CD4-positive, alpha-beta T cell treated with Interleukin-10 for 1 hour (primary cell): ENCODE results near the gene ECHS1.
"Not testable (repeated sequence)": the region's sequence is repeated elsewhere in the genome, so short reads cannot be mapped to it uniquely, and the experiment has no call there.

Experiments used
- DNase-seq: peaks from one replicate; pipeline ENCODE4 v3.0.0-alpha.2; 2020

ECHS1 gene

DNA sequence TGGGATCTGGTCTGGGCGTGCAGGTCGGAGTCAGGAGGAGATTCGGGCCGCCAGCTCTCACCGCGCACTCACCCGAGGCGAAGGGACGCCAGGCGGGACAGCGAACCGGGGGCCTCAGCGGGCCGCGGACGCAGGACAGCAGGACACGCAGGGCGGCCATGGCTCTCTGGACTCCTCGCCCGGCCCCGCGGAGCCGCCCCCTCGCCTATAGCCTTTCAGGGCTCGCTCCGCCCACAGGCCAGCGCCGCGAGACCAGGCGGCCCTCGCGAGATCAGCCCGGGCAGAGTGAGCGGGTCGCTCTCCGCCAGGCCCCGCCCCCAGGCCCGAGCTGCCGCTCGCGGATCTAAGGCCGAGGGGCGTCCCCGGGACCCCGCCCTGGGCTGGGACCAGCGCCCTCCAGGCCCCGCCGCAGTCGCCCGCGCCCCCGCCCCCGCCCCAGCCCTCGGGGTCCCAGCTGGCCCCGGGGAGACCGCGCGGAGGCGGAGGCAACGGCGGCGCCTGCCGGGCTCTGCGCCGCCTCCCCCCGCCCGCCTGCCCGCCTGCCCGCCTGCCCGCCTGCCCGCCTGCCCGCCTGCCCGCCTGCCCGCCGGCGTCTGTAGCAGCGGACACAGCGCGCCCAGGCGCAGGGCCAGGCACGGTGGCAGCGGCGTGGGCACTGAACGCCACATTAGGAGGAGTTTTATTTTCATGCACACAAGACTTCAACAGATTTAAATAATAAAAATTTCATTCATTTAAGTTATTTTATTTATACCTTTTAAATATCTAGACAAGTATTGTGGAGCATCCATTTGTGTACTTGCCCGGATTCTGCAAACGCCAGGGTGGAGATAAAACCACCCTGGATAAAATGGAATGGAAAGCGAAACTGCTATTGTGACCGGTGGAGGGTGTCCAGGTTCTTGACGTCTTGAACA lies at the start of gene ECHS1:
TSS of gene ECHS1 (minus strand) at position 181 of the 917 bp plus-strand sequence. CDS start at position 160, 21 bp downstream.
- peak; percentile 93 for DNase-seq

DNA sequence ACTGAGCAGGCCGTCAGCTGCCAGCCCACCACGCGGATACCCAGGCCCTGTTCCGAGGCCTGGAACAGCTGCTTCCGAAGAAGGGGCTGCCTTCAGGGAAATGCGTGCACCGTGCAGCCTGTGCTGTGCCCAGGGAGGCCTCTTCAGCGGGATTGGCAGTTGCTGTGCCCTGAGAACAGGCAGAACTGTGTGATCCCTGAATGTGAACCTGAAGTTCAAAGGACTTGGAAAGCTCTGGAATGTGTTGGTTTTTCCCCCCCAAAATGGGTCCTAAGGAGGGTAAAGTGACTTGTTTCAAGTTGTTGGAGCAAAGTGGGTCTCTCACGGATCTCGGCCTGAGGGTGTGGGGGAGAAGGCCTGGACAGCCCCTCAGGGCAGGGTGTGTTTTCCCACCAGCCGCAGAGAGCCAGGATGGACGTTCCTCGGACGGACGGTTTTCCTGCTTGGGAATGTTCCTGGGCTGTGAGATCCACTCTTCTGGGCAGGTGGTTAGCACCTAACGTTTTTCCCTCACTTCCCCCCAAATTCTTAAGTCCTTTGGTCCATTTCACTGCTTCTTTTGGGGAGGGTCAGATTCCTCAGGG lies 49.2 kb upstream of the ECHS1 start:
- no peak for DNase-seq

DNA sequence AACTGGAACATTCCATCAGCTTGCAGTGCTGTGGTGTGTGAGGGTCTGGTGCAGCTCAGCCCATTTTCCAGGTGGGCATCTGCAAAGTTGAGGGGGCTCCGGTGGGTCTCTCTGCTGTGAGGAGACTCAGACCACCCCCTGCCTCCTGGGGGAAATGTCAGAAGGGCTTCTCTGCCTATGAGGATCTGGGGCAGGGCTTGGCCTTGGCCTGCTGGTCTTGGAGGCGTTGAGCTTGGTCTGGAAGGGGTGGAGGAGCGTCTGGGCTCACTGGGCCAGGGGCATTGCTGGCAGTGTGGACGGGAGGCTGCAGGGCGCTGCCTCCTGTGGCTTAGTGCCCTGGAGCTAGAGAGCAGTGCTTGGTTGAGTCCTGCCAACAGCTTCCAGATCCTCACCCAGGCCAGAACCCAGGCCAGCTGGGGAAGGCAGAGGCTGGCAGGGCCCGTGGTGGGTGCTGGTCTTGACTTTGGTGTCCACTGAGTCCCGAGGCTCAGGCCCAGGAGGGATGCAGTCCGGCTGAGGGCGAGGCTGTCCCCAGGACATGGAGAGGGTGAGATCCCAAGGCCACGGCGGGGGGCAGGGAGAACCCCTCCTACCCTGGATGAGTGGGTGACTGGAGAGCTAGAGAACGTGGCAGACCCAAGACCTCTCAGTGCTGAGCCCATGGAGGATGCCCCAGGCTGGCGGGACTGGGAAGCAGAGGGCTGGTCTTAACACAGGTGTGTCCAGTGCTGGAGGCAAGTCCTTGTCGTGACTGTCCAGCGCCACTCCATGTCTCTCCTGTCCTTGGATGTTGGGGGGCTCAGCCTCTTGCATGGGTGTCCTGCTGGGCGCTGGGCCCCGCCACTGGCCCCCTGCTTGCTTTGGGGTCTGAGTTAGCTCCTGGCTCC lies 48.4 kb upstream of the ECHS1 start:
- no peak for DNase-seq

DNA sequence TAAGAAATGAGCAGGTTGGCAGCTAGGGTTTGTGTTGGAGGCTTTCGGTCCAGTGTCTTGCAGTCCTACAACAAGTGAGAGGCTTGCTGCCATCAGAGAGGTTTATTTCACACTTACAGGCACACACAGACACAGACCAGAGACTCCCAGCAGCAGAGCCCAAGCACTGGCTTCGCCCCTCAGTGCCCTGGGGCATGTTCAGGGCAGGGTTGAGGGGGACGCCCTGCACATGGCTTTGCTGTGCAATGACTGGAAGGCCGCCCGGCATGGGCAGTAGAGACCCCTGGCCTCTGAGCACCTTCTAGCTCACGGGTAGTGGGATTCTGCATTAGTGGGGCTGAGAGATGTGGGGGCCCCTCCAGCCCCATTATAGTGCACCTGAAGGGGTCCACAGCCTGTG lies 47.4 kb upstream of the ECHS1 start:
- no peak for DNase-seq

DNA sequence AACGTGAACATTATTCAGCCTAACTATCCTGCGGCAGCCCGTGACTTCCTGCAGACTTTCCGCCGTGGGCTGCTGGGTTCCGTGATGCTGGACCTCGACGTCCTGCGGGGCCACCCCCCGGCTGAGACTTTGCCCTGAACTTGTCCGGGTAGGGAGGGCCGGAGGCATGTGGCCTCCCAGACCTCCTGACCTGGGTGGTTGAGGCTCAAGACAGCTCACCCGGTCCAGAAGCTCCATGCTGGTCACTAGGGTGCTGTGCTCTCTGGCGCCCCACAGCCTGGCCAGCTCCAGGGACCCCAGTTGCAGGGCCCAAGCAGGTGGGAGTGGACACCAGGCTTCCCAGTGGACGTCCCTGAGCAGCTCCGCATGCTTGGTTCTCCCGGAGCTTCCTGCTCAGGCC lies 46.9 kb upstream of the ECHS1 start:
- DNase-seq = no peak

DNA sequence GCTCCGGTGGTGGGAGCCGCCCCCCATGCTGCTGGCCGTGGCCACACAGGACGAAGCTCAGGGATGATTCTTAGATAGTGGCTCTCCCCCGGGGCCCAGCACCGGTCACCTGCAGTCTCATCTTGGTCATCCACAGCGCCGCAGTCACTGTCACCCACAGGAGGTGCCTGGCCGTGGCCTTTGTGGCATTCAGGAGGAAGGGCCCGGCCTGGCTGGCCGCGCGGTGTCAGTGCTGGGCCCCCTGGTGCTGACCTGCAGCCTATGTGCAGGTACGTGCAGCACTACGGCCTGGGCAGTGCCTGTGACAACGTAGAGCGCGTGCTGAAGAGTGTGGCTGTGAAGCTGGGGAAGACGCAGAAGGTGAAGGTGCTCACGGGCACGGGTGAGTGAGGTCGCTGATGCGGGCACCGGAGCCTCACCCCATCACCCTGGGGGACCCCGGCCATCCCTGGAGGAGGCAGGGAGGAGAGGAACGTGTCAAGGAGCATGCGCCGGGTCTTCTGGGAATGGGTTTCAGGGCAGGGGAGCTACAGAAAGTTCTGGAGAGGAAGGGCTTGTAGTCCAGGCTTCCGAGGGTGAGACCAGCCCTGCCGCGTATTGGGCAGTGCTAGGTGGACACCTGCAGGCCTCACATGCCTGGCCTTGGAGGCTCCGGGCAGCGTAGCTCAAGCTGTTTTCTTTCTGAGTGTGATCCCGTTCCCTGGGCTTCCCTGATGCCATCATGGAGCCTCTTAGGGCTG lies 46.2 kb upstream of the ECHS1 start:
- no peak for DNase-seq

DNA sequence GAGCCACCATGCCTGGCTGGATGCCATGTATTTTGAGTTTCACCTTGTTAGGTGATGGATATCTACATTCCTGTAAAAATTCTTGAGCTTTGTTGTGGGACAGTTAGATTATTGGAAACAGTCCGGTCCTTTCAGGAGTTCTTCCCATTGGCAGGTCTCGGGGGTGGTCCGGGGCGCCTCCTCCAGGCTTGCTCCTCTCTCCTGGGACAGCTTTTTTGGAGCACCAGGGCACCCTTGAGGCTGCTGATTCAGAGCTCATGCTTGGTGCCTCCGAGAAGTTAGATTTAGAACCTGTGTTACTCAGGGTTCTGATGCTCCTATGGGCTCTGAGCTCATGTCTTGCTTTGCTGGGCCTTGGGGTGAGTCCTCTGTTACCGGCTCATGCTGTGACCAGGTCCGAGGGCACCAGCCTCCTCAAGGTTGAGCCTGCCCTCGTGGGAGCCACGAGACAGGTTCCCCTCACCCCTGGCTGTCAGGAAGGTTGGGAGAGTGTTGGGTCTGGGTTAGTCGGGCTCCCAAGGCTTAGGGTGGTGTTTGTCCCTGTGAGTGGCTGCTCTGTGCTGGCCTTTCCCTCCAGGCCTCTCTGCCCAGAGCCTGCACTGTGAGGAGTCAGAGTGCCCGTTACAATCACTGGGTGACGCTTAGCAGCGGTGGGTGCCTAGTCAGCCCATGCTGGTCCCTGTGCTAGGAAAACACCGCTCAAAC lies 45.3 kb upstream of the ECHS1 start:
- no peak for DNase-seq

DNA sequence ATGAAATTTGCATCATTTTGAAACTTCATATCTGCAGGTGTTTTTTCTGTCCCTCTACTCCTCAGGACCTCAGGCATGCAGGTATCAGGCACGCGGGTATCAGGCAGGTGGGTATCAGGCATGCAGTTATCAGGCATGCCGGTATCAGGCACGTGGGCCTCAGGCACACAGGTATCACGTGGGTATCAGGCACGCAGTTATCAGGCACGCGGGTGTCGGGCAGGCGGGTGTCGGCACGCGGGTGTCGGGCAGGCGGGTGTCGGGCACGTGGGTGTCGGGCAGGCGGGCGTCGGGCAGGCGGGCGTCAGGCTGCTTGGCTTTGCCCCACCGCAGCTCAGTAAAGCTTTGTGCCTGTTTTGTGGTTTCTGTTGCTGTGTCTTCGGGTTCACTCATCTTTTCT lies 42.6 kb upstream of the ECHS1 start:
- no peak for DNase-seq

DNA sequence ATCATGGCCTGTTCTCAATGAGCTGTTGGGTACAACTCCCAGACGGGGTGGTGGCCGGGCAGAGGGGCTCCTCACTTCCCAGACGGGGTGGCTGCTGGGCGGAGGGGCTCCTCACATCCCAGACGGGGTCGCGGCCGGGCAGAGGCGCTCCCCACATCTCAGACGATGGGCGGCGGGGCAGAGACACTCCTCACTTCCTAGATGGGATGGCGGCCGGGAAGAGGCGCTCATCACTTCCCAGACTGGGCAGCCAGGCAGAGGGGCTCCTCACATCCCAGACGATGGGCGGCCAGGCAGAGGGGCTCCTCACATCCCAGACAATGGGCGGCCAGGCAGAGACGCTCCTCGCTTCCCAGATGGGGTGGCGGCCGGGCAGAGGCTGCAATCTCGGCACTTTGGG lies 41.2 kb upstream of the ECHS1 start:
- DNase-seq = not testable (repeated sequence)

DNA sequence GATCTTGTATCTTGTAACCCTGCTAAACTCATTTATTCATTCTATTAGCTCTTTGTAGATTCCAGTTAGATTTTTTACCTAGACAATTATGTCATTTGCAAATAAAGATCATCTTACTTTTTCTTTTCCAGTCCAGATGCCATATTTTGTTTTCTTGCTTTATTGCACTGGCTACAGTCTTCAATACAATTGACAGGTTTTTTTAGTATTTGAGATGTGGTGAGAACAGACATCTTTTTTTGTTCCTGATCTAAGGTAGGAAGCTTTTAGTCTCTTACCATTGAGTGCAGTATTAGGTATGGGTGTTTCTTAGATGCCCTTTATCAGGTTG lies 39.2 kb upstream of the ECHS1 start:
- no peak for DNase-seq

DNA sequence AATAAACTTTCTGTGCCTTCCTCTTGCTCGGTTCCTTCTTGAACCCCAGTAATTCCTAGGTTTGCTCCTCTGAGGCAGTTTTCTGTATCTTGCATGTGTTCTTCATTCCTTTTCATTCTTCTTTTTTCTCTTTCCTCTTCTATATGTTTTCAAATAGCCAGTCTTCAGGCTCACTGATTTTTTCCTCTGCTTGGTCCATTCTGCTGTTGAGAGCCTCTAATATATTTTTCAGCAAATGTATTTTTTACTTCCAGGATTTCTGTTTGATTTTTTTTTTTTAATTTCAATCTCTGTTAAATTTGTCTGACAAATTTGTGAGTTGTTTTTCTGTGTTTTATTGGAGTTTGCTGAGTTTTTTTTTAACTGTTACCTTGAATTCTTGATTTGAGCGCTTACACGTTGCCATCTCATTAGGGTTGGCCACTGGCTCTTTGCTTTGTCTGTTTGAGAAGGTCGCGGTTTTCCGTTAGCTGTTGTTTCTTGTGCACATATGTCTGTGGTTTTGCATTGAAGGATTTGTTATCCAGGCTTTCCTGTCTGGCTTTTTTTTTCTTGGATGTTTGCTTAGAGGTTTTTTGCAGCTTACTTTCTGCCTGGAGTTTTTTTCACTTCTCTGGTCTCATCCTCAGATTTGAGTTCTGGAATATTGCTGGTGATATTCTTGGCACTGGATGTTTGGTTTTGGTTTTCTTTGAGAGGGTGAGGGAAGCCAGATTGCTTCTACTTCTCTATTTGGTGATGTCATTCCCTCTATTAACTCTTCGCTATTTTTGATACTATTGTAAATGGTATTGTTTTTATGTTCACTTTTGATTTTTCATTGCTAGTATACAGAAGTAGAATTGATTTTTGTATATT lies 38.6 kb upstream of the ECHS1 start:
- DNase-seq = no peak

DNA sequence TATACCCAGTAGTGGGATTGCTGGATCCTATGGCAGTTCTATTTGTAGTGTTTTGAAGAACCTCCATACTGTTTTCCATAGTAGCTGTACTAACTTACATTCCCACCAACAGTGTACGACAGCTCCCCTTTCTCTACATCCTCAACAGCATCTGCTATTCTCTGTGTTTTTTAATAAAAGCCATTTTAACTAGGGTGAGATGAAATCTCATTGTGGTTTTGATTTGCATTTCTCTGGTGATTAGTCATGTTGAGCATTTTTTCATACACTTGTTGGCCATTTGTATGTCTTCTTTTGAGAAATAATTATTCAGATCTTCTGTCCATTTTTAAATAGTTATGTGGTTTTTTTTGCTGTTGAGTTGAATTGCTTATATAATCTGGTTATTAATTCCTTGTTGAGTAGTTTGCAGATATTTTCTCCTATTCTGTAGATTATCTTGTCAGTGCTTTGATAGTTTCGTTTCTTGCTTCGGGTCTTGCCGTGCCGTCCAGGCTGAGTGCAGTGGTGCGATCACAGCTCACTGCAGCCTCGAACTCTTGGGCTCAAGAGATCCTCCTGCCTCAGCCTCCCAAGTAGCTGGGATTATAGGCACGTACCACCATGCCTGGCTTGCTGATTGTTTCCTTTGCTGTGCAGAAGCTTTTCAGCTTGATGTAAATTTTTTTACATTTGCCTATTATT lies 32.8 kb upstream of the ECHS1 start:
- no peak for DNase-seq

DNA sequence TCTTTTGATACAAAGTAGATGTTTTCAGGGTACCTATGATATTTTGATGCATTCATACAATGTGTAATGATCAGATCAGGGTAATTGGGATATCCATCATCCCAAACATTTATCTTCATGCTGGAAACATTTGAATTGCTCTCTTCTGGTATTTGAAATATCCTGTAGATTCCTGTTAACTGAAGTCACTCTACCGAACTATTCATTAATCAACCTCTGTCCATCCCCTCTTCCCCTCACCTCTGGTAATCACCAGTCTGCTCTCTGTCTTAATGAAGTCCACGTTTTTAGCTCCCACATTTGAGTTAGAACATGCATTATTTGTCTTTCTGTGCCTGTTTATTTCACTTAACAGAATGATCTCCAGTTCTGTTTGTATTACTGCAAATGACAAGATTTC lies 32.1 kb upstream of the ECHS1 start:
- DNase-seq = no peak

DNA sequence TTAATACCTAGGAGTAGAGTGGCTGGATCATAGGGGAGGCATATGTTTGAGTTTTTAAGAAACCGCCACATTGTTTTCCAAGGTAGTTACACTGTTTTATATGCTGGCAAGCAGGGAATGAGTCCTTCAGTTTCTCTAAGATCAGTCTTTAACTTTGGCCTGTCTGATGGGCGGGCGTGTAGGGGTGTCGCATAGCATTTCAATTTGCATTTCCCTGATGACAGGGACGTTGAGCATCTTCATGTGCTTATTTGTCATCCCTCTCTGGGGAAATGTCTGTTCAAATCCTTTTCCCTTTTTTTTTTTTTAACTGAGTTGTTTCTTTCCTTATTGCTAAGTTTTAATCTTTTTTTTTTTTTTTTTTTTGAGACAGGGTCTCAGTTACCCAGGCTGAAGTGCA lies 30.6 kb upstream of the ECHS1 start:
- no peak for DNase-seq

DNA sequence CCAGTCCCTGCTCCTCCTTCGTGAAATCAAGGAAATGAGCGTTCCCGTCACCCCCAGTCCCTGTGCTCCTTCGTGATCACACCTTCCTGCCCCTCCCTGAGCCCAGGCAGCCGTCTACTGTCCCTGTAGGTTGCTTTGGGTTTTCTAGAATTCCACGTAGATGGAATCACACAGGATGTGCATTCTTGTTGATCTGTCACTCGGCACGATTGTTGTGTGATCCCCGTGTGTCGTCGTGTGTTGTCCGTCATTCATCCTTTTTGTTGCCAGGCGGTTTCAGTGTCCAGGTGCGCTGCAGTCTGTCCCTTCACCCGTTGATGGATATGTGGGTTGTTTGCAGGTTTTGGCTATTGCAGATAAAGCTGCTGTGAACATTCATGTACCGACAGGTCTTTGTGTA lies 30.2 kb upstream of the ECHS1 start:
- DNase-seq = no peak

DNA sequence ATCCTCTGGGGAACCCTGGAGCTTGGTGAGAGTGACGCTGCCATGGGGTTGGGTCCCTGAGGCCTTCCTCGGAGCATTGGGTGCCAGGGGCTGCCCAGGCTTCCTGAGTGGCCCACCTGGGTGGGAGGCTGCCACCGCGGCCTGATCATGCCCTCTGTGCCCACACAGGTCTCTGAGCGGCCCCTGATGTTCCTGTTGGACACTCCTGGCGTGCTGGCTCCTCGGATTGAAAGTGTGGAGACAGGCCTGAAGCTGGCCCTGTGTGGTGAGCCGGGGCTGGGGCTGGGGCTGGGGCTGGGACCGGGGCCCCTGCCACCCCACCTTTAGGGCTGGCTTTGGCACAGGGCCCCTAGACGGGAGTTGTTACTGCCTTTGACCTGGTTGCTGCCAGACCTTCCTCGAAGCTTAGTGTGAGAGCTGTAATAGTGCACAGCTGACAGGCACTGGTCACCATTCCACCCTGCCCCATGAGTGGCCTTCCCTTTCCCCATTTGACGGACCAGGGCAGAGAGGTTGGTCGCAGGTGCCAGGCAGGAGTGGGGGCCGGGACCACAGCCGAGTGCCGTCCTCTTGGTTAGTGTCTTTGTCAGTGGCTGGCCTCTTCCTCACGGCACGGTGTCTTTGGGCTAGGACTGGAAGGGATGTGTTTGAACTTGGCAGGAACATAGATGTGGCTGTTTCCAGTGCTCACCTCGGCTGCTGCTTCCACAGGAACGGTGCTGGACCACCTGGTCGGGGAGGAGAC lies 29.0 kb upstream of the ECHS1 start:
- DNase-seq = no peak

DNA sequence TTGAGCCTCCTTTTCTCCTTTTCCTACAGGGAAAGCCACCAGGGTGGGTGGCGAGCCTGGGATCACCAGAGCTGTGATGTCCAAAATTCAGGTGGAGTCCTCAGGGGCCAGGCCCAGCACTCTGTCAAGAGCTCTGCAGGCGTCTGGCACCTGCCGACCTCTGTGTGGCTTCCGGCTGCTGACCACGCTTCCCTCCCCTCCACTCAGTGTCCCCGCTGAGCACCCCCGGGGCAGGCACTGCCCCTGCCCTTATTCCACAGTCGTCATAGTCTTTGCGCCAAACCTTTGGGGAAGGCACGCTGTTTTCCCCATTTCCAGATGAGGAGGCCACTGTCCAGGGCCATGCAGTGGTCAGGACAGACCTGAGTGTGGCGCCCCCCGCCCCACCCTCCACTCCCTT lies 28.3 kb upstream of the ECHS1 start:
- DNase-seq = no peak

DNA sequence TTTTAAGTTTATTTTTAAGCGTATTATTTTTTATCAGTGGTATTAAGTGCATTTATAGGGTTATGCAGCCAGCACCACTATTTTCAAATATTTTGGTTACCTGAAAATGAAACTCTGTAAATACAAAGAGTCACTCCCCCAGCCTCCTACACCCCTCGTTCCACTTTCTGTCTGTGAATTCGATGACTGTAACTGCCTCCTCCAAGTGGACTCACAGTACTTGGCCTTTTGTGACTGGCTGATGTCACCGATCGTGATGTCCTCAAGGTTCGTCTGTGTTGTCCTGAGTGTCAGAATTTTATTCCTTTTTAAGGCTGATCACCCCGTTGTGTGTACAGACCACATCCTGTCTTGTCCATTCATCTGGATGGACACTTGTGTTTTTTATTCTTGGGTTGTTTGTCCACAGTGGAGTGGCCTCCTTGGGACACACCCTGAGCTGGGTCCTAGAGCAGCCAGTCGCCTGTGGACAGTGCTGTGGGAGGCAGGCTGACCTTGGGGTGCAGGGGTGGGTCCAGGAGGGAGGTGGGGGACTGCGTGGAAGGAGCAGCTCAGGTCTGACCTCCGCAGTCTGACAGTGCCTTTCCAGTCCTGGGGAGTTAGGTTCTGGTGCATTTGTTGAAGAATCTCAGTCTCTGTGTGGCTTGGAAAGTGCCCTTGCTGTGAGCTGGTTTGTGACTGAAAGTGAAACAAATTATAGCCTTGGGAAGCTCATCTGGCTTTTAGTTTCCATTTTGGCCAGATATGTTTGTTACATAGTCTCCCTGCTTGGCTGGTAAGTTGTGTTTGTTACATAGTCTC lies 27.7 kb upstream of the ECHS1 start:
- no peak for DNase-seq

DNA sequence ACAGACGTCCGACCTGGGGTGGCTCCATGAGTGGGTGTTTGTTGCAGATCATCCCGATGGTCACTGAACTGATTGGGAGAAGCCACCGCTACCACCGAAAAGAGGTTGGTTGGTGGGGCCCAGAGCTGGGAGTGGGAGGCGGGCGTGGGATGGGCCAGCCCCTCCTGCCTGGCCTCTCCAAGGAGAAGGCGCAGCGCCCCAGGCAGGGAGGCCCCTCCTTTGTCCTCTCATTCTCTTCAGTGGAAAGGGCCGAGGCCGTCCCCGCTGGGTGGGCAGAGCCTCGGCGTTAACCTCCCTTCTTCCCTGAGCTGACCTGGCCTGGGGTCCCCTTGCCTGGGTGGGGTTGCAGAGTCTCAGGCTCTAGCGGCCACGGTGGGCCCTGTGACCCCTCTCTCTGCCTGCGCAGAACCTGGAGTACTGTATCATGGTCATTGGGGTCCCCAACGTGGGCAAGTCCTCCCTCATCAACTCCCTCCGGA lies 26.0 kb upstream of the ECHS1 start:
- no peak for DNase-seq
